Stimulated activated CD4-positive, alpha-beta T cell treated with anti-CD3 and anti-CD28 coated beads, Interleukin-15, amount 100 ng/mL, for 48 hours (primary cell): Measurements from ENCODE around the gene BLTP3A.

ENCODE experiments used
- DNase-seq, 2 donors: peaks; one replicate each; pipeline ENCODE4 v3.0.0-alpha.2; 2020; ENCODE audit warnings: low read depth in 2 of 2

Gene BLTP3A

DNA sequence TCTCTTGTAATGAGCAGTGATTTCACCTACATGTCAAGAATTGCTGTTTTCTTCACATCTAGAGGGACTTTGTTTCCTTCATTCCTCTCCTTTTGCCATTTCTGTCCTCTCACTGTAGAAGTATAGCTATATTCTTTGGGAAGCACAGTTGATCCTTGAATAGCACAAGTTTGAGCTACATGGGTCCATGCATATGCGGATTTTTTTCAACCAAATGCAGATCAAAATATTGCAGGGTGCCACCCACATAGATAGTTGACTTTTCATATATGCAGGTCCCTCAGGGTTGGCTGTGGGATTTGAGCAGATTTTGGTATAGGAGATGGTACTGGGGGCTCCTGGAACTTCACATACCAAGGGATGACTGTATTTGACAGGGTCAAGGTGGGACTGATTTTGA, 41.1 kb downstream of the BLTP3A start:
- no peak for DNase-seq

DNA sequence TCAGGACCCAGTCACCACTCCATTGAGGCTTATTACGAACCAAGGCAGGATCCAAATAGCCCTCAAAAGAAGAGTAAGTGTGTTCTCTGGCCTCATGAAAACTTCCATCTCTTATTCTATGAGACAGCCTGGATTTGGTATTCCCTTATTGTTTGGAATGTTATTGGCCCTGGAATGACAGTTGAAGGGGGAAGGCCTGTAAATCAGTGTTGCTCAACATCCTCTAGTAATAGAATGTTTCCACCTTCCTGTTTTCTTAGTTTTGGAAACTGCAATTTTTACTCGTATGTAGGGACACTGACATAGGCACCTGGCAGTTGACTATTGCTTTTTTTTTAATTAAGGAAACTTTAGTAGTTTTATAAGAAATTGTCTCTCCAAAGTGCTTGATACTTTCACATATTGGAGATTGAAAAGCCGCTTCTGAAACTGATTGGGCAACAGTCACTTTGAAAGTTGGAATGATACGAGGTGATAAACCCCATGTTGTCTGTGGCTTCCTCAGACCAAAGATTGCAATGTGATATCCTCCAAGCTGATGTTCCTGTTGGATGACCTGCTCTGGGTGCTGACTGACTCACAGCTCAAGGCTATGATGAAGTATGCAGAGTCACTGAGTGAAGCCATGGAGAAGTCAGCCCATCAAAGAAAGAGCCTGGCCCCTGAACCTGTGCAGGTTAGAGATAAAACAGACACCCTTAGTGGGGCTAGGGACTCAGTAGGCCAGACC, 43.1 kb downstream of the BLTP3A start:
- no peak for DNase-seq

DNA sequence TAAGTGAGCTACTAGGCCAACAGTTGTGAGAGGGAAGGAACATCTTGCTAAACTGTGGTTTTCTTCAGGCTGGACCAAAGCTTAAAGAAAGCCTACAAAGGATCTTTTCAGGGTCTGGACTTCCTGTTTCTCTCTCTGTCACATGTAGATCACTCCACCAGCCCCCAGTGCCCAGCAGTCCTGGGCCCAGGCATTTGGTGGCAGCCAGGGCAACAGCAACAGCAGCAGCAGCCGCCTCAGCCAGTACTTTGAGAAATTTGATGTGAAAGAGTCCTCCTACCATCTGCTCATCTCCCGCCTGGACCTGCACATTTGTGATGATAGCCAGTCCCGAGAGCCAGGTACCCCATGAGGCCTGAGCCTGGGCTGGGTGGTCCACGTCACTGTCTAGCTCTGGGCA, 44.1 kb downstream of the BLTP3A start:
- no peak for DNase-seq

- no peak for DNase-seq
Observed at GRCh38 chr6:34836451-34836850, 44.6 kb downstream of the BLTP3A start.

DNA sequence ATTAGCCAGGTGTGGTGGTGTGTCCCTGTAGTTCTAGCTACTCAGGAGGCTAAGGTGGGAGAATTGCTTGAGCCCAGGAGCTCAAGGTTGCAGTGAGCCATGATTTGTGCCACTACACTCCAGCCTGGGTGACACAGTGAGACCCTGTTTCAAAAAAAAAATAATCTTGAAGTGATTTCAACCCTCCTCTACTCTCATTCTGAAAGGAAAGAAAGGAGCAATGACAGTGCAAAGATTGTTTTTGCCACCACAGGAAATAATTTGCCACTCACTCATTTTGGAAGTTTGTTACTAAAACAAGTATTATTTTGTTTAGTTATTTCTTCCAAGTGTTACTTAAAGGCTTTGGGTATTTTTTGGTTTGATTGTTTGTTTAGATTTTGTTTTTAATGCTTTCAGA, 45.6 kb downstream of the BLTP3A start:
- no peak for DNase-seq

- DNase-seq: no peak
Observed at GRCh38 chr6:34839666-34840352, 47.9 kb downstream of the BLTP3A start.
